ENCODE results near the gene TNNI3K.

TNNI3K gene

DNA sequence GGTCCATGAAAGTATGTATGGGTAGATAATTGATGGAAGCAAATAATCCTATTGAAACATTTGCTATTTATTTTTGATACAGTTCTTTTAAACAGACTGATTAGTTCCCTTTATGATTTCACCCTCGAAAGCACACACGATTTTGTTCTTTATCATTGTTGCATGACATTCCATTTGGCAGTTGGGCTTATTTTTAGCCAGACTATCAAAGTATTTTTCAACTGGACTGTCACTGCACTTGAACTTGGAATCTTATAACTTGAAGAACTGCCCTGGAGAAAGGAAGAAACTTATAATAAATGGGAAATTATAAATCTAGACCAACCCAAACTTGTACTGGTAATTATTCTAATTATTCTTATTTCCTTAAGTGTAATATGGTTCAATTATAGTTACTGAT is at the start of gene TNNI3K:
TNNI3K (plus strand) TSS at position 235 of the 400 bp plus-strand sequence; CDS start at position 300, 65 bp downstream.
- Mint-ChIP-seq H3K9me3 (peaks cover 6% of the 10 kb centered on the region), H3K27me3 (no peaks in the 10 kb centered on the region), H3K27ac (no peak within 1 kb of the TSS), H3K4me1 (ENCODE audit: low read depth) (no peaks in the 10 kb centered on the region), H3K4me3 (no peak within 1 kb of the TSS), H3K36me3 (ENCODE audit: low read depth) (no peaks in the 10 kb centered on the region)
- no peak for DNase-seq

GRCh38 chr1:74193908-74194307 is 41.3 kb upstream of the TNNI3K start:
- no peak for DNase-seq
- Mint-ChIP-seq H3K9me3 (no peaks in the 10 kb centered on the region), H3K4me3 (no peak overlapping the region), H3K36me3 (ENCODE audit: low read depth) (peaks cover 13% of the 10 kb centered on the region), H3K27ac (no peak overlapping the region), H3K4me1 (ENCODE audit: low read depth) (peaks cover 25% of the 10 kb centered on the region), H3K27me3 (no peaks in the 10 kb centered on the region)

GRCh38 chr1:74195339-74195738 is 39.8 kb upstream of the TNNI3K start:
- peaks cover 31% of the 10 kb centered on the region for H3K4me1 Mint-ChIP-seq (ENCODE audit: low read depth)
- H3K27me3 Mint-ChIP-seq = no peaks in the 10 kb centered on the region
- peaks cover 13% of the 10 kb centered on the region for H3K36me3 Mint-ChIP-seq (ENCODE audit: low read depth)
- no peaks in the 10 kb centered on the region for H3K9me3 Mint-ChIP-seq
- H3K4me3 Mint-ChIP-seq = no peak overlapping the region
- no peak for DNase-seq
- H3K27ac Mint-ChIP-seq = no peak overlapping the region

DNA sequence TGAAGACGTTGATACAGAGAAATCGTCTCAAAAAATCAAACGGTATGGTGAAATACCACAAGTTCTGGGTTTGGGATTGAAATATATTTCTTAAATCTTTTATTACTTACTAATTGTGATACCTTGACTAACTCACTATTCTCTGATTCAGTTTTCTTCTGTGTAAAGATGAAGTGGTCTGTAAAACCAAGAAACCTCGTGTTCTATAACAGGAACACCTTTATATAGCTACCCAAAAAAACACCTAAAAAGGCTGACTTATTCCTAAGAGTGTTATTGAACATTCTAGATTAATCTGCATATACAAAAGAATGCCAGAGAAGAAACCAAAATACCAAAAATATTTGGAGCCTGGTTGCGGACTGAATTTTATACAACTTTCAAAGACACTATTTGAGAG is 37.9 kb upstream of the TNNI3K start:
- Mint-ChIP-seq H3K36me3 (ENCODE audit: low read depth) (peaks cover 28% of the 10 kb centered on the region), H3K9me3 (no peaks in the 10 kb centered on the region), H3K4me1 (ENCODE audit: low read depth) (peaks cover 32% of the 10 kb centered on the region), H3K27ac (peak overlapping the region; percentile 95), H3K27me3 (no peaks in the 10 kb centered on the region), H3K4me3 (peak overlapping the region; percentile 92)
- DNase-seq = no peak

- Mint-ChIP-seq H3K4me1 (ENCODE audit: low read depth) (peaks cover 32% of the 10 kb centered on the region), H3K4me3 (peak within 1 kb of the TSS; percentile 92), H3K27me3 (no peaks in the 10 kb centered on the region), H3K27ac (peak within 1 kb of the TSS; percentile 95), H3K9me3 (no peaks in the 10 kb centered on the region), H3K36me3 (ENCODE audit: low read depth) (peaks cover 28% of the 10 kb centered on the region)
- peak; percentile 97 for DNase-seq
These were observed 37.3 kb upstream of the TNNI3K start, which contains the start of the genes FPGT and LRRIQ3 for GRCh38 chr1:74197657-74198552. Gene FPGT, plus strand, starts transcription at chr1:74198242. Its CDS starts 37 bp downstream, at chr1:74198279. Gene LRRIQ3, minus strand, starts transcription at chr1:74198176. Its CDS starts 14,492 bp downstream, at chr1:74183684.

- Mint-ChIP-seq H3K27me3 (no peaks in the 10 kb centered on the region), H3K4me3 (peak overlapping the region; percentile 92), H3K4me1 (ENCODE audit: low read depth) (peaks cover 32% of the 10 kb centered on the region), H3K27ac (no peak overlapping the region), H3K9me3 (no peaks in the 10 kb centered on the region), H3K36me3 (ENCODE audit: low read depth) (peaks cover 35% of the 10 kb centered on the region)
- no peak for DNase-seq
These were observed 35.7 kb upstream of the TNNI3K start for GRCh38 chr1:74199504-74199903.

GRCh38 chr1:74205266-74205665 is 29.9 kb upstream of the TNNI3K start:
- no peak overlapping the region for H3K27ac Mint-ChIP-seq
- no peaks in the 10 kb centered on the region for H3K9me3 Mint-ChIP-seq
- no peak overlapping the region for H3K4me3 Mint-ChIP-seq
- no peaks in the 10 kb centered on the region for H3K27me3 Mint-ChIP-seq
- H3K36me3 Mint-ChIP-seq (ENCODE audit: low read depth) = peaks cover 65% of the 10 kb centered on the region
- no peak for DNase-seq
- peaks cover 3% of the 10 kb centered on the region for H3K4me1 Mint-ChIP-seq (ENCODE audit: low read depth)

GRCh38 chr1:74215229-74215628 is 20.0 kb upstream of the TNNI3K start:
- peaks cover 2% of the 10 kb centered on the region for H3K4me1 Mint-ChIP-seq (ENCODE audit: low read depth)
- no peak overlapping the region for H3K4me3 Mint-ChIP-seq
- peaks cover 3% of the 10 kb centered on the region for H3K36me3 Mint-ChIP-seq (ENCODE audit: low read depth)
- no peak overlapping the region for H3K27ac Mint-ChIP-seq
- DNase-seq = no peak
- peaks cover 2% of the 10 kb centered on the region for H3K9me3 Mint-ChIP-seq
- H3K27me3 Mint-ChIP-seq = no peaks in the 10 kb centered on the region

- peaks cover 9% of the 10 kb centered on the region for H3K36me3 Mint-ChIP-seq (ENCODE audit: low read depth)
- no peak overlapping the region for H3K27ac Mint-ChIP-seq
- H3K4me3 Mint-ChIP-seq = no peak overlapping the region
- DNase-seq = no peak
- no peaks in the 10 kb centered on the region for H3K4me1 Mint-ChIP-seq (ENCODE audit: low read depth)
- H3K9me3 Mint-ChIP-seq = peaks cover 37% of the 10 kb centered on the region
- H3K27me3 Mint-ChIP-seq = no peaks in the 10 kb centered on the region
These were observed 12.5 kb upstream of the TNNI3K start for GRCh38 chr1:74222701-74223100.

DNA sequence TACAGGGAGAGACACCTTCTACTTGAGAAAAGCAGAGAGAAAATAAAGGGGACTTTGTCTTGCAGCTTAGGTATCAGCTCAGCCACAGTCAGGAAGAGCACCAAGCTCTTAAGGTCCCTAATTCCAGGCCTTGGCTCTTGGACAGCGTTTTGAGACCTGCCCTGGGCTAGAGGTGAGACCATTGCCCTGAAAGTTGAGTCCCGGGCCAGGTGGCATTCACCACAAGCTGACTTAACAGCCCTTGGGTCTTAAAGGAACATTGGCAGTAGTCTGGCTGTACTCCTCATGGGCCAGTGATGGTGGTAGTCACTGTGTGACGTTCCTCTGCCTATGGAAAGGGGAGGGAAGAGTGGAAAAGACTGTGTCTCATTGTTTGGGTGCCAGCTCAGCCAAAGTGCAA is 11.7 kb upstream of the TNNI3K start:
- Mint-ChIP-seq H3K27me3 (no peaks in the 10 kb centered on the region), H3K4me1 (ENCODE audit: low read depth) (no peaks in the 10 kb centered on the region), H3K4me3 (no peak overlapping the region), H3K36me3 (ENCODE audit: low read depth) (peaks cover 9% of the 10 kb centered on the region), H3K9me3 (peaks cover 40% of the 10 kb centered on the region), H3K27ac (no peak overlapping the region)
- no peak for DNase-seq

DNA sequence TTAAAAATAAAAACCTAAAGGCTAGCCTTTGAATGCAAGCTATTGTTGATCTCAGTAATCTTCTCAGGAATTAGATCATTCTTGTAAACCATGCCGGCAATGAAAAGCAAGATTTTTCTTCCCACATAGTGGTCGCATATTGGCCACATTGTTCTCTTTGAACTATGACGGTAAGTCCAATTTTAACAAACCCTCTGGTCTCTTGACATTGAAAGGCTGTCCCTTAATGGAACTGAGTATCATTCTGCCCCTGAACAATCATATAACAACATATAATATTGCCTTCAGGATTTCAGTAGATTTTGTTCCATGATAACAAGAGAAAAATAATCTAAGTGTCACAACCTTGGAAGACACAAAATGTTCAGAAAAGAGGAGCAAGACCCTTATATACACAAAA is 1.3 kb downstream of the TNNI3K start:
- DNase-seq = no peak
- H3K4me1 Mint-ChIP-seq (ENCODE audit: low read depth) = no peaks in the 10 kb centered on the region
- H3K27me3 Mint-ChIP-seq = no peaks in the 10 kb centered on the region
- H3K9me3 Mint-ChIP-seq = peaks cover 3% of the 10 kb centered on the region
- no peak overlapping the region for H3K4me3 Mint-ChIP-seq
- H3K36me3 Mint-ChIP-seq (ENCODE audit: low read depth) = no peaks in the 10 kb centered on the region
- no peak overlapping the region for H3K27ac Mint-ChIP-seq

DNA sequence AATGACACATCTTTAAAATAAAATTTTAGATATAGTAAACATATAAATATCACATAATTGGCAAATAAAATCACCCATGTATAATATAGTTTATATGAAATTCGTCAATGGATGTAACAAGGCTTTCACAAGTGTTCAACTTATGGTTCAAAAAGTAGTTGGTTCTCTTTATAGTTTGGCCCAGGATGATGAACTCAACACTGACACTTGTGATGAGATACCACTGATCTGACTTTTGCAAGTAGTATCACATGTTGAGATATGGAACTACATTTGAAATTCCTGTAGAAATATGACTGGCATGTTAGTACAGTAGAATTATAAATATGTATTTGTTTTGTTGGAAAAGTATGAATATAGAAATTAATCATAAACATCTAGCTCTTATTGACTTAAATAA is 1.8 kb downstream of the TNNI3K start:
- no peak for DNase-seq
- H3K36me3 Mint-ChIP-seq (ENCODE audit: low read depth) = no peaks in the 10 kb centered on the region
- no peaks in the 10 kb centered on the region for H3K4me1 Mint-ChIP-seq (ENCODE audit: low read depth)

GRCh38 chr1:74237787-74238186 is 2.6 kb downstream of the TNNI3K start:
- no peak for DNase-seq
- H3K27ac Mint-ChIP-seq = no peak overlapping the region
- no peaks in the 10 kb centered on the region for H3K36me3 Mint-ChIP-seq (ENCODE audit: low read depth)
- no peaks in the 10 kb centered on the region for H3K4me1 Mint-ChIP-seq (ENCODE audit: low read depth)
- no peaks in the 10 kb centered on the region for H3K27me3 Mint-ChIP-seq
- no peaks in the 10 kb centered on the region for H3K9me3 Mint-ChIP-seq
- no peak overlapping the region for H3K4me3 Mint-ChIP-seq

More for the DNA sequence above, 1.8 kb downstream of the TNNI3K start:
- Mint-ChIP-seq H3K4me3 (no peak overlapping the region), H3K27ac (no peak overlapping the region), H3K27me3 (no peaks in the 10 kb centered on the region), H3K9me3 (peaks cover 3% of the 10 kb centered on the region)

DNA sequence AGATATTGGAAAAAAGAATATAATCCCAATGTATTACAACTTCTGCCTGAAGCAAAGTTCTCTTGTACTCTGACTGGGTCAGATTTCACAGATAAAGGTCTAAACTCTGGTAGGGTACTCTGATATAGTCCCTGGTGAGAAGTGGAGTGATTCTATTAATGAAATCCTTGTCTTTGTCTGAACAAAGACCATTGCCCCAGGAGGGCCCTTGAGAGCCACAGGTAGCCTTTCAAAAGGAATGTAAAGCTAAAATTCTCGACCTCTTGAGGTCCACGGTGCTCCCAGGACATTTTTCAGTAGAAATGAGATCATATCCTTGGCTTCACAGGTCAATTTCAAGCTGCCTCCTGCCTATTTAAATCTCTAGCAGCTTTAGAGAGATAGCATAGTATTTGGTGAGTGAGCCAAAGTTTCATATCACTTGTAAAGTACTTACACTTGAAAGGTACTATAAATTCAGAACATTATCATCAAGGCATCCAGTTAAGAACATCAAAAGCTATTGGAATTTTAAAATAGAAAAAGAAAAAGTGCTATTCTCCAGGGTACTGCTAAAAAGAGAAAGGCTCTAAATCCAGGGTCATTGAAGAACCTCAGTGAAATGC is 10.1 kb downstream of the TNNI3K start:
- H3K4me1 Mint-ChIP-seq (ENCODE audit: low read depth) = no peaks in the 10 kb centered on the region
- H3K4me3 Mint-ChIP-seq = no peak overlapping the region

GRCh38 chr1:74246315-74246714 is 11.1 kb downstream of the TNNI3K start:
- H3K4me1 Mint-ChIP-seq (ENCODE audit: low read depth) = no peaks in the 10 kb centered on the region
- no peak for DNase-seq
- no peaks in the 10 kb centered on the region for H3K27me3 Mint-ChIP-seq
- no peaks in the 10 kb centered on the region for H3K9me3 Mint-ChIP-seq
- H3K36me3 Mint-ChIP-seq (ENCODE audit: low read depth) = no peaks in the 10 kb centered on the region
- no peak overlapping the region for H3K27ac Mint-ChIP-seq
- H3K4me3 Mint-ChIP-seq = no peak overlapping the region

More for the DNA sequence above, 10.1 kb downstream of the TNNI3K start:
- no peaks in the 10 kb centered on the region for H3K27me3 Mint-ChIP-seq
- H3K9me3 Mint-ChIP-seq = no peaks in the 10 kb centered on the region
- H3K36me3 Mint-ChIP-seq (ENCODE audit: low read depth) = no peaks in the 10 kb centered on the region
- H3K27ac Mint-ChIP-seq = no peak overlapping the region
- DNase-seq = no peak
